Thyroid gland (tissue), 4 donors: ENCODE measurements around the gene RPTOR.

Experiments
- POLR2A ChIP-seq, 2 donors: fragments of 450-650 bp; IDR thresholded peaks; one replicate each; pipeline ENCODE4 v1.6.1; 2017; ENCODE audit warnings: antibody characterized with exemption in 2 of 2, mild to moderate bottlenecking in 2 of 2, moderate library complexity in 1 of 2
- TF ChIP-seq, protein P1 (sequence below), 6 experiments: fragments of 200-600 bp in 3 of 6; fragments of 450-650 bp in 3 of 6; sonication (generic) in 3 of 6; IDR thresholded peaks; one replicate each; pipeline ENCODE4 v1.5.1; 2016 to 2019; ENCODE audit warnings: antibody characterized with exemption in 6 of 6, mild to moderate bottlenecking in 2 of 6, inconsistent platforms in 1 of 6, moderate library complexity in 1 of 6

DNA sequence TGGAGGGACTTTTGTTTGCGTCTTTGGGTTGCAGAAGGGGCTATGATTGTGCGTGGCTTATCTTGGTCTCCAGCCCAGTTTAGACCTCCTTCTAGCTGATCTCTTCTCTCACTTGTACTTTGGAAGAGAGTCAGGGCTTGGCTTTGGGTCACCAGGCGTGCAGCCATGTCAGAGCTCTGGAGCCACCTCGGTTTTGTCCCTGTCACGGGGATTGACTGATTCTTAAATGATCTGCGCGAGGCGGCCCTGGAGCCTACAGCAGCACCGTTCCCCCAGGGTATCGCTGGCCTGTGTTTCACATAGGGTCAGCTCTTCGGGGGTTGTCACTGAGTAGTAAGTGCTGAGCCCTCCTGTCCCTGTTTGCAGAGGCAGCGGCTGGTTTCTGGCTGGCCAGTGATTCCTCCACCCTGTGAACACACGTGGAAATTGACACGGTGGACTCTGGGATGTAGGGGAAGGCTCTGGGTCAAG lies 237.2 kb downstream of the RPTOR start:
- TF ChIP-seq, protein P1, sequence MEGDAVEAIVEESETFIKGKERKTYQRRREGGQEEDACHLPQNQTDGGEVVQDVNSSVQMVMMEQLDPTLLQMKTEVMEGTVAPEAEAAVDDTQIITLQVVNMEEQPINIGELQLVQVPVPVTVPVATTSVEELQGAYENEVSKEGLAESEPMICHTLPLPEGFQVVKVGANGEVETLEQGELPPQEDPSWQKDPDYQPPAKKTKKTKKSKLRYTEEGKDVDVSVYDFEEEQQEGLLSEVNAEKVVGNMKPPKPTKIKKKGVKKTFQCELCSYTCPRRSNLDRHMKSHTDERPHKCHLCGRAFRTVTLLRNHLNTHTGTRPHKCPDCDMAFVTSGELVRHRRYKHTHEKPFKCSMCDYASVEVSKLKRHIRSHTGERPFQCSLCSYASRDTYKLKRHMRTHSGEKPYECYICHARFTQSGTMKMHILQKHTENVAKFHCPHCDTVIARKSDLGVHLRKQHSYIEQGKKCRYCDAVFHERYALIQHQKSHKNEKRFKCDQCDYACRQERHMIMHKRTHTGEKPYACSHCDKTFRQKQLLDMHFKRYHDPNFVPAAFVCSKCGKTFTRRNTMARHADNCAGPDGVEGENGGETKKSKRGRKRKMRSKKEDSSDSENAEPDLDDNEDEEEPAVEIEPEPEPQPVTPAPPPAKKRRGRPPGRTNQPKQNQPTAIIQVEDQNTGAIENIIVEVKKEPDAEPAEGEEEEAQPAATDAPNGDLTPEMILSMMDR (IDR thresholded peaks at IDR 0.05) = no peak
- no peak for TF ChIP-seq POLR2A (IDR thresholded peaks at IDR 0.05)
